Pulmonary artery endothelial cell (primary cell): Measurements from ENCODE around the gene GDPGP1. TPM values are rescaled to one million over a fixed set of nuclear protein-coding genes. Genes with fewer than 3 reads are reported as not detected.
"Not testable (repeated sequence)": the region's sequence is repeated elsewhere in the genome, so short reads cannot be mapped to it uniquely, and the experiment has no call there.

ENCODE experiments used
- DNase-seq: peaks from one replicate; pipeline ENCODE4 v3.0.0-alpha.2; 2011; ENCODE audit warnings: low read depth, low spot score
- total RNA-seq: library from RNA; depleted of rRNA; stranded (reverse); fragments of >200 nt; gene quantifications from 2 replicates; pipeline ENCODE4 v1.2.3, GENCODE V29; 2014

Gene GDPGP1
- total RNA-seq, 1 donor from 2014 or later, result 7.3 TPM

GRCh38 chr15:90259524-90259923, 25.5 kb downstream of the GDPGP1 start:
- peak; percentile 5 for DNase-seq

DNA sequence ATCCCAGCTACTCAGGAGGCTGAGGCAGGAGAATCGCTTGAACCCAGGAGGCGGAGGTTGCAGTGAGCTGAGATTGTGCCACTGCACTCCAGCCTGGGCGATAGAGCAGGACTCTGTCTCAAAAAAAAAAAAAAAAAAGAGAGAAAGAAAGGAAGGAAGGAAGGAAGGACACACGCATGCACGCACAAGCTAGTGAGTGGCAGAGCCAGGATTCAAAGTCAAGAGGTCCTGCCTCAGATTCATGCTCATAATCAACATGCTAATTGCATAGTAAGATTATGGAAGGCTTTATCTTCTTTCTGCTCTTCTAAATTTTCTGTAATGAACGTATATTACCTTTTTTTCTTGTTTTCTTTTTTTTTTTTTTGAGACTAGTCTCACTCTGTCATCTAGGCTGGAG, 26.7 kb downstream of the GDPGP1 start:
- peak; percentile 29 for DNase-seq

- DNase-seq, result peak; percentile 69
Measured at GRCh38 chr15:90261811-90262210, 27.8 kb downstream of the GDPGP1 start.

- DNase-seq, result no peak
Measured at GRCh38 chr15:90262426-90262825, 28.4 kb downstream of the GDPGP1 start.

- no peak for DNase-seq
Measured at GRCh38 chr15:90264671-90265070, 30.7 kb downstream of the GDPGP1 start.

GRCh38 chr15:90265271-90266060, 31.5 kb downstream of the GDPGP1 start, which contains the start of gene NGRN:
Gene NGRN, plus strand, starts transcription at chr15:90265672. Its CDS starts 41 bp downstream, at chr15:90265713.
- peak; percentile 79 for DNase-seq

DNA sequence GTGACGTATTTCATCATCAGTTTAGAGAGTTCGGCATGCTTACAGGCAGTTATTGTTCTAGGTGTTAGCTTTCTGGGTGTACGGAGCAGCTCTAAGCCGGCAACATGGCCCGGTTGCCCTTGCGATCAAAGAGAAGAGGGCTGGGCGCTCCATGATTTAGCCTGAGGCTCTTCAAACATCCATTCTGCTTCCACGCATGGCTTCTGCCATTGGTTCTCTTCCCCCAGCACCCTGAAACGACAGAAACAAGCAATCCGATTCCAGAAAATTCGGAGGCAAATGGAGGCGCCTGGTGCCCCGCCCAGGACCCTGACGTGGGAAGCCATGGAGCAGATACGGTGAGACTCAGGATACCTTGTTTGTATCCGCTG, 32.0 kb downstream of the GDPGP1 start:
- no peak for DNase-seq

DNA sequence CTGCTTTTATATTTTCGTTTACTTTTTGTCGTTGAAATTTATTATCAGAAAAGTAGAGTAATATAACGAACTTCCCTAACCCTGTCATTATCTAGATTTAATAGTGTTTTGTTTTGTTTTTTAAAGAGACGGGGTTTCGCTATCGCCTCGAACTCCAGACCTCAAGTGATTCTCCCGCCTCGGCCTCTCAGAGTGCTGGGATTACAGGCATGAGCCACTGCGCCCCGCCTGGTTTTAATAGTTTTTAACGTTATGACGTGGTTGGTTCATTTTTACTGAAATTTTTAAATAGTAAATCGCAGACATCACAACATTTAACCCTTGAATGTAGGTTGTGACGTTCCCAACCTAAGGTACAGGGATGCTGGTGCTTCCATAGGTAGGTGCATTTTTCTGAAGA, 32.5 kb downstream of the GDPGP1 start:
- DNase-seq, result no peak

- DNase-seq, result no peak
Measured at GRCh38 chr15:90268415-90268814, 34.4 kb downstream of the GDPGP1 start.

GRCh38 chr15:90270502-90271150, 36.6 kb downstream of the GDPGP1 start:
- no peak for DNase-seq

DNA sequence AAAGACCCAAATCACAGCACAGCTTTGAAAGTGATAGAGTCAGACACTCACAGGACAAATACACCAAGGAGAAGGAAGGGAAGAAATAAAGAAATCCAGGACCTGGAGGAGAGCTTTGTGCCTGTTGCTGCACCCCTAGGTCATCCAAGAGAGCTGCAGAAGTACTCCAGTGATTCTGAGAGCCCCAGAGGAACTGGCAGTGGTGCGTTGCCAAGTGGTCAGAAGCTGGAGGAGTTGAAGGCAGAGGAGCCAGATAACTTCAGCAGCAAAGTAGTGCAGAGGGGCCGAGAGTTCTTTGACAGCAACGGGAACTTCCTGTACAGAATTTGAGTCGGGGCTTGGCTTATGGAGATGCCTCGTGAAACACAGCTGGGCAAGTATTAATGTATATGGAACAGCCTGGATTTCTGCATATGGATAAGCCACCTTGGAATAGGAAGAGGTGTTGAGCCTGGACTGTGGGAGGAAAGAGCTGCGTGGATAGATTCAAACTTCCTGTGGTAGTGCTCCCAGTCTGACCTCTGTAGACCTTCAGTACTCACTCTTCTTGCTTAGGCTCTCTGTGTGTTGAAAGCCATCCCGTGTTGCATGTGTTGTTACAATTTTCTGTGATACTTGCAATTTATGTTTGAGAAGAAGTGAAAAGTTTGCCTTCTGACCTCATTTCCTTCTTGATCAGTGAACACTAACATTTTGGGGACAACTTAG, 37.6 kb downstream of the GDPGP1 start:
- no peak for DNase-seq

DNA sequence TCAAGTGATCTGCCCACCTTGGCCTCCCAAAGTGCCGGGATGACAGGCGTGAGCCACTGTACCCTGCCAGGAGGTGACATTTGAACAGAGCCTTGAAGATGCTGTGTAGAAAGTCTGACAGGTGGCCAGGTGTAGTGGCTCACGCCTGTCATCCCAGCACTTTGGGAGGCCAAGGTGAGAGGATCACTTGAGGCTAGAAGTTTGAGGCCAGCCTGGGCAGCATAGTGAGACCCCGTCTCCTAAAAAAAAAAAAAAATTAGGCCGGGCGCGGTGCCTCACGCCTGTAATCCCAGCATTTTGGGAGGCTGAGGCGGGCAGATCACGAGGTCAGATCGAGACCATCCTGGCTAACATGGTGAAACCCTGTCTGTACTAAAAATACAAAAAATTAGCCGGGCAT, 44.5 kb downstream of the GDPGP1 start:
- not testable (repeated sequence) for DNase-seq

DNA sequence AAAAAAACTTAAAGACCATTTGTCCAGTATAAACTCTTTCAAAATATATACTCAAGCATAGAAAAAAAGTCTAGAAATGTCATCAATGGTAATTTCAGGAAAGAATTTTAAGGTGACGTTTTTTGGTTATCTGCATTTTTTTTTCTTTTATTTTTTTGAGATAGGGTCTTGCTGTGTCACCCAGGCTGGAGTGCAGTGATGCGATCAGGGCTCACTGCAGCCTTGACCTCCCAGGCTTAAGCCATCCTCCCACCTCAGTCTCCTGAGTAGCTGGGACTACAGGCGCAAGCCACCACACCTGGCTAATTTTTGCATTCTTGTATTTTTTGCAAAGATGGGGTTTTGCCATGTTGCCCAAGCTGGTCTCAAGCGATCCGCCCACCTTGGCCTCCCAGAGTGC, 46.7 kb downstream of the GDPGP1 start:
- DNase-seq, result not testable (repeated sequence)

DNA sequence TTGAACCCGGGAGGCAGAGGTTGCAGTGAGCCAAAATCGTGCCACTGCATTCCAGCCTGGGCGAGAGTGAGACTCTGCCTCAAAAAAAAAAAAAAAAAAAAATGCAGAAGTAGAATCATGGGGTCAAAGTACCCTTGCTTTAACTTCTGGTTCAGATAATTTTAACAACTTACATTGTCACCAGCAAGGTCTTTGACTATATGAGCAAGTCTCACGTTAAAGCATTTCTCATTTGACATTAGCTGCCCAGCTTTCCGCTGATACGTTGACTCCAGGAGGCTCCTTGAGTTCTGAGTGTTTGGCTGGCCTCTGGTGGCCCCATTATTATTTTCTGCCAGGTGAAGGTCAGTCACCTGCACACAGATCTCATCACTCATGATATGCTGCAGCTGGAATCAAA, 47.6 kb downstream of the GDPGP1 start:
- DNase-seq, result not testable (repeated sequence)

DNA sequence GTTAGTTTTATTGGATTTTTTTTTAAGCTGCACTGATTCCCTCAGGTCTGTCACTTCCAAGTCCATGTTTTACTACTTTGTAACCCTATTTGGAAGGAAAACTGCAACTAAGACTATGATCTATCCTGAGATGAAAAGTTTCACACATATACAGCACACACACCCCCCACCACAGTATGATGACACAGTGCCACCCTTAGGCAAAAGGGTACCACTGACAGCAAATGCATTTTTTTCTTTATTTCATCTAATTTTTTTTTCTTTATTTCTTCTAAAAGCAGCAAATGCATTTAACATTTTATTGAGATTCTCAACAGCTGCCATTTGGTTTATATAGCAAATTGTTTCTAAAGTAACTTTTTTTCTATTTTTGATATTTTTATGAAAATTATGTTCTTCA, 52.7 kb downstream of the GDPGP1 start:
- no peak for DNase-seq

DNA sequence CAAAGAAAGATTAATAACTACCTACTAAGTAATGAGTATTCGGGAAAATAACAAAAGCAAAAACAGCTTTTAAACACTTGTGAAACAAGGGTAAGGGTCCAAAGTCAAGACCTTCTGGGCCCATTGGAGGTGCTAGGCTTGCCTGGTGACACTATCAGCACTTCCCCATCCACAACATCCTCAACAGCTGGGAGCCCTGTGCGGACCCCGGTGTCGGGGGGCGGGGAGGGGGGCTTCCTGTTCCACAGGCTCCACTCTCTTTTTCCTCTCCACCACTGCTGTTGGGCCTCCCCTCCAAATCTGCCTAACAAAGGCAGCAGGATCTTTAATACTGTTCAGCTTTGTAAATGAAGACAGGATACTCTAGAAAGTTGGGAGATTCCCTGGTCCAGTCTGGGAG, 53.1 kb downstream of the GDPGP1 start:
- DNase-seq, result no peak

DNA sequence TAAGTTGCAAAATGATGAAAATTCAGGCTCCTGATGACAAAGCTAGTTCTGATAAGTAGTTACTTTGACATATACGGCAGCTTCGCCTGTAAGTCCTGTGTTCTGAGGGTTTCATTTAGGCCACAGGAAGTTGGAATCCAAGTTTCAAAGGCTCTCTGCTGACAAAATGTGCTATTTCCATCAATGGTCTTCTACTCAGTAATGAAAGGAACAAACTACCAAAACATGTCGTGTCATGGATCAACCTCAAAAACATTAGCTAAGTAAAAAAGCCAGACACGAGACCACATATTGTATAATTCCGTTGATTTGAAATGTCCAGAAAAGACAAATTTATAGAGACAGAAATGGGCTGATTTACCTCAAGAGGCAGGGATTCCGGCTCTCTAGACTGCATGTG, 53.9 kb downstream of the GDPGP1 start:
- no peak for DNase-seq

DNA sequence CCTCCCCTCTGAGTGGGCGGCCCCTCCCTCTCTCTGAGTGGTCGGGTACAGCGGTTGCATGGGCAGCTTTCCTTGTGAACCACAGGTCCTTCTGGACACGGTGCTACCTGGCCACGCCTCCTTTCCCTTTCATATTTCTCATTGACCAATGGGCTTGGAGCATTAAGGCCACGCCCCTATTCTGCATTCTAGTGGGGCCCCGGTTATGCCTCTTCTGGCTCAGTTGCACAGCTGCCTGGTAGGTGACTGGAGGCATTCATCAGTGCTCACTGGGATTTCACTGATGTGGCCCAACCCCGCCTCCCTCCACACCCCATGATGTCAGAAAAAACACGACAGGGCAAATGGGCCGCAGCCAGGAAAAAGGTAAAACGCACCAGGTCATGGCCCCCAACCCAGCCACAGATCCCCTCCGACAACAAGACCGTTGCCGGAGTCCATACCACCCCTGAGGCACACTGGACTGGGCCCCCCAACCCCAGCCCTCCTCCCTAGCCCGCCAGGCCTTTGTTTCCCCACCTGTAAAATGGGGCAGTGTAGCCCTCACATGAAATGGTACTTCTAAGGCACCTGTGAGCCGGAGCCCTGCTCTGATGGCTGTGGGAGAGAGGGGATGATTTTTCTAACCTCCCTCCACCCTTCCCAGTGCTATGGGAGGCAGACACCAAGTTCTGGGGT, 57.8 kb downstream of the GDPGP1 start:
- no peak for DNase-seq

DNA sequence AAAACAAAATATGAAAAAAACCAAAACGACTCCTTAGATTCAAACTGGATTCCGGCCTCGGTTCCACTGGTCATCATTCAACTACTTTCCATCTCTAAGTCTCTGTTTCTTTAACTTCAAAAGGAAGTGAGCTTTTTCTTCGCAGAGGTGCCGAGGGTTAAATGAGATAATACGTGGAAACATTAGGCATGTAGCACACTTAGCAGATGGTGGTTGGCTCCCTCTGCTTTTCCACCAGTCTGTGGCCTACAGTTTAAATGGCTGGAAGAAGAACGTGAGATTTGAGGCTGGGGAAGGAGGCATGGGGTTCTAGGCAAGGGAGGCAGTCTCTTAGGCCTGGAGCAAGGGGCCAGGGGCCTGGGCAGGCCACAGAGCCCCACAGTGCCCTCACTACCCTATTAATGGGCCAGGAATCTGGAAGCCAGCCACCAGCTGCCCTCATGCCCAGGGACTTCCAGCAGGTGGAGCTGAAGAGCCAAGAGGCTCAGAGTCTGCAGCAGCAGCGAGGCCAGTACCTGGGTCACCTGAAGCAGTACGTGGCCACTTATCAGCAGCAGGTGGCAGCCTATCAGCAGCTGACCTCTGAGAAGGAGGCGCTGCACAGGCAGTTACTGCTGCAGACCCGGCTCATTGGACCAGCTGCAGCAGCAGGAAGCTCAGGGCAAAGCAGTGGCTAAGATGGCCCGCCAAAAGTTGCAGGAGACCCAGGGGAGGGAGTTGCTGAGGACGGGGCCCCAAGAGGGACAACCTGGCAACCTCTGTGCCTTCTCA, 59.2 kb downstream of the GDPGP1 start:
- not testable (repeated sequence) for DNase-seq

DNA sequence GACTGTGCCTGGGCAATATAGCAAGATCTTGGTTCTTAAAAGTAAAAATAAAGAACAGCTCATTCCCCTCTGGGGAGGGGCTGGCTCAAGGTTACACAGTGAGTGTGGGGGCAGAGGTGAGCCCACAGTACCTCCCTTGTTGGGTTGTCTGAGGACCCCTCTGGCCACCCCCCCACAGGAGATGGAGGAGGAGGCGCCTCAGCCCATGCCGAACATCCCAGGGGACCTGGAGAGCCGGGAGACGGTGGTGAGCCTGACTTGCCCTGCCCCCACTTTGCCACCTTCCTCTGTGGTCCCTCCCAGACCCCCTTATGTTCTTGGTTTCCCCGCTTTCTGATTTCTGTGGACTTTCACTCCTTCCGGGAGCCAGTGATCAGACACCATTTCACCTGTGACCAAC, 60.1 kb downstream of the GDPGP1 start:
- DNase-seq, result no peak
